Stimulated activated CD8-positive, alpha-beta memory T cell treated with anti-CD3 and anti-CD28 coated beads, Interleukin-2, amount 100 ng/mL, for 1 hour (primary cell): Measurements from ENCODE around the gene FKBP9.
"Not testable (repeated sequence)": the region's sequence is repeated elsewhere in the genome, so short reads cannot be mapped to it uniquely, and the experiment has no call there.

ENCODE experiments used
- DNase-seq, 2 donors: peaks; one replicate each; pipeline ENCODE4 v3.0.0-alpha.2; 2020; ENCODE audit warnings: low read depth in 2 of 2

FKBP9 gene

GRCh38 chr7:32952876-32953275, 4.4 kb upstream of the FKBP9 start:
- DNase-seq: no peak

DNA sequence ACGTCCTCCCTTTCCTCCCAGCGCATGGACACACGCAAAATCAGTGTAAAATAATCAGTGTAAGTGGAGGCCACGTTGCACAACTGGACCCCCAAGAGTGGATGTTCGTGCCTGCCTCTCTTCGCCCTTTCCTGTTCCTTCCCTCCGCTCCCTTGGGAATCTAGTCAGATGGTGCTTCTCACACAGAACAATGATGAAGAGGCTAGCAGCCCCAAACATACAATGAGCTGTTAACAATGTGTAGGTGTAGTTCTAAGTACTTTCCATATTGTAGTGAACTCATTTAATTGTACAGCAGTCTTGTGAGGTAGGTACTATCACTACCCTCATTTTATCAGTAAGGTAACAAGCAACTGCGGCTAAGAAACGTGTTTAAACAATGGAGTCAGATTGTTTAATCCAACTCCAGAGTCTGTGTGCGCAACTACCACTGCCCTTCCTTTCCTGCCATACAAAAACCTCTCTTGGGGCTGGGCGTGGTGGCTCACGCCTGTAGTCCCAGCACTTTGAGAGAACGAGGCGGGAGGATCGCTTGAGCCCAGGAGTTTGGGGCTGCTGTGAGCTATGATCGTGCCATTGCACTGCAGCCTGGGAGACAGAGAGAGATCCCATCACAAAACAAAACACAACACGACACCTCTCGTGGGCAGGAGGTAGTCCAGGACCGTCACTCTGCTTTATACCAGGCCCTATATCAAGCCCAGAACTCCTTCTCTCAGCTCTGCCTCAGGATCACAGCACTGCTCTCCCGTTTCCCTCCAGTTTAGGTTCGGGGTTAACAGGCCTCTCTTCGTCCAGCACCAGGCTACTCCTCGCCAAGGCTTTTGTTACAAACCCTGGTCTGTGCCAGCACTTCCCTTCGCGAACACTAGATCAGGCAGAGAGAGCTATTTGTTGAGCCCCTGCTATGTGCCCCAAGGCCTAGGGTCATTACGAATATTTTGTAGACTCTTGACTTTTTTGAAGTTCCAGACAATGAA, 1.1 kb downstream of the FKBP9 start:
- DNase-seq: no peak

DNA sequence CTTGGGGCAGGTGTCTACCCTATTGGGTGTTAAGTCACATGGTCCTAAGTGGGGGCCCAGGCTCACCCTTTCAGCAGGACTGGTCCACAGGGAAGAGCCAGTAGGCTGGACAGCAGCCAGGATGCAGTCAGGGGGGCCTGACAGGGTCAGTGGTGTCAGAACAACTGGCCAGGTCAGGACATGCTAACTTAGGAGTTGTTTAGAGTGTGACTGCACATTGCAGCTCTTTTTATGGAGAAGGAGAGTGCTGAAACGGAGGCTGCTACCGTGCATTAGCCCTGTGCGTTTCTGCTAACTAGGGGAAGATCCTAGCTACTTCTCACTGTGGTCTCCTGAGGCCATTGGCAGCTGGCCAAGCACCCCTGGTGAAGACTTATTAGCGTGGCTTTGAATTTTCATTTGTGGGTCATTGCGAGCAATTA, 6.7 kb downstream of the FKBP9 start:
- not testable (repeated sequence) for DNase-seq

GRCh38 chr7:32964461-32965159, 7.4 kb downstream of the FKBP9 start:
- not testable (repeated sequence) for DNase-seq

DNA sequence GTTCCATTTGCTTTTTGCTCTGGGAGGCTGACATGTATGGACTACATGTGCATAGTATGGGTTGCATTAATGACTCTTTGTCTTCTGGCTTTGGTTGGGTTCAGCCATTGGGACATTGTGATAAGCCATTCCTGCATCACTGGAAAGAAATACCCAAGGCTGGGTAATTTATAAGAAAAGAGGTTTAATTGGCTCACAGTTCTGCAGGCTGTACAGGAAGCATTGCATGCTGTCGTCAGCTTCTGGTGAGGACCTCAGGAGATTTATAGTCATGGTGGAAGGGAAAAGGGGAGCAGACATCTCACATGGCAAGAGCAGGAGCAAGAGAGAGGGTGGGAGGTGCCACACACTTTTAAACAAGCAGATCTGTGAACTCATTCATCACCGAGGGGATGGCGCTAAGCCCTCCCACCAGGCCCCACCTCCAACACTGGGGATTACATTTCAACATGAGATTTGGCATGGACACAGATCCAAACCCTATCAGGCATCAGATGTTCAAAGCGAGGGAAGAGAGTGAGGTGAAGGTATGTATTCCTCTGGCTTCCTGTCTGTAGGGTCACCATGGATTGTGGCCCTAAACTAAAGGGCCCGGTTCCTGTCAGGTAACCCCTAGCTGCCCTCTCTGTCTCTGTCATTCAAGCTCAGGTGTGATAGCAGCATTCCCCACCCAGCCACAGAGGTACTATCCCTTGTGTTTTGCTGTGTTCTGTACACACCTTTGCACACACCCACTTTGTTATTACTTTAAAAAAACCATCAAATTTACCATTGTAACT, 9.4 kb downstream of the FKBP9 start:
- not testable (repeated sequence) for DNase-seq

DNA sequence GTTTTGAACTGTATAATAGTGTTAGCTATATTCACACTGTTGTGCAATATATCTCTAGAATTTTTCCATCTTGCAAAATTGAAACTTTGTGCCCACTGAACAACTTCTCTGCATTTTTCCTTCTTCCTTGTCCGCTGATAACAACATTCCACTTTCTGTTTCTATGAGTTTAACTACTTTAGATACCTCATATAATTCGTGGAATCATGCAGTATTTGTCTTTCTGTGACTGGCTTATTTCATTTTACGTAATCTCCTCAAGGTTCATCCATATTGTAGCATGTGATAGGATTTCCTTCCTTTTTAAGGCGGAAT, 10.0 kb downstream of the FKBP9 start:
- not testable (repeated sequence) for DNase-seq

- DNase-seq: not testable (repeated sequence)
Observed at GRCh38 chr7:32971967-32972366, 14.7 kb downstream of the FKBP9 start.

DNA sequence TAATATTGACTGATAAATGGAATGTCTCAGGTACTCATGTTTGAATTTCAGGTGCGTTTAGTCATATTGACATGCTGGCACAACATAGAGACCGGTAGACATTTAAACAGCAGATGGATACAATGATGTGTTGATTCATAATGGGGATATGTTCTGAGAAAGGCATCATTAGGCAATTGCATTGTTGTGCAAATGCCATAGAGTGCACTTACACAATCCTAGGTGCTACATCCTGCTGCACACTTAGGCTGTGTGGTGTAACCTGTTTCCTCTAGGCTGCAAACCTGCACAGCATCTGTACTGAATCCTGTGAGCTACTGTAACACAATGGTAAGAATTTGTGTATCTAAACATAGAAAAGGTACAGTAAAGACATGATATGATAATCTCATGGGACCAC, 19.9 kb downstream of the FKBP9 start:
- not testable (repeated sequence) for DNase-seq

- not testable (repeated sequence) for DNase-seq
Observed at GRCh38 chr7:32979246-32979645, 22.0 kb downstream of the FKBP9 start.

DNA sequence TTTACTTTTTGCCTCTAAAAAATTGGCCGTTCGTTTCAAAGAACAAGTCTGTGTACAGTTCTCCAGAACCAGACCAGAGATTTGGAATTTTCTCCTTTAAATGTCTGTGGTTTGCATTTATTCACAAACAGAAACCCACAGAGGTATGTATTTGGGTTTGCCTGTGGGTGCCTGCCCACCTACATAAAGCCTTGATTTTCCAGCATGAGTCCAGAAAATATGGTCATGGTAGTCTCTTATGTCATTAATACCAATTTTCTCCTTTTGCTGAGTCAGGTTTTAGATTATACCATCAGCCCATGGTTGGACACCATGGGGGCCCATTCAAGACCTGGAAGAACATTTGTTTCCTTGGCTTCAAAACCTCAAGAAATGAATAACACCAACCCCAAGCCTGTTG, 22.7 kb downstream of the FKBP9 start:
- not testable (repeated sequence) for DNase-seq

- DNase-seq: not testable (repeated sequence)
Observed at GRCh38 chr7:32988148-32988547, 30.9 kb downstream of the FKBP9 start.

DNA sequence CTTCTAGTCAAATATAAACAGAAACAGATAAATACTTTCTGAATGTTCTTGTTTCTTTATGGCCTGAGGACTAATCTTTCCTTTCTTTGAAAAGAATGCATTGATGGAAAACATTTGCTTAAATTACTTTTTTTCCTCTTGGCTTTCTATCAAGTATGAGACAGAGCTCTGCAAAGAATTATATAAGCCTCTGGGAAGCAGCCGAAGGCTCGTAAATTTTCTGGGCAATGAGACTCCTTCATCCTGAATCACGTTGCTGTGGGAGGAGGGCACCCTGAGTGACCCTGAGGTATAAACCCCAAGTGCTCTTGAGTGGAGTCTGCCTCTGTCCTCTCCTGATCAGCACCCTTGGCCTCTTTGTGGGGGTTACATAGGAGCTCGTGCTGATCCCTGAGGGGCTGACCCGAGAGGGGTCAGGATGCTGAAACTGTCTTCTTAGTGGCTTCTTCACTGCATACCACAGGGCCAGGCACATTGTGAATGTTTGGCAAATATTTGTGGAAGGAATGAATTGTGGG, 33.9 kb downstream of the FKBP9 start:
- not testable (repeated sequence) for DNase-seq

- DNase-seq: not testable (repeated sequence)
Observed at GRCh38 chr7:32991975-32992700, 34.9 kb downstream of the FKBP9 start.

DNA sequence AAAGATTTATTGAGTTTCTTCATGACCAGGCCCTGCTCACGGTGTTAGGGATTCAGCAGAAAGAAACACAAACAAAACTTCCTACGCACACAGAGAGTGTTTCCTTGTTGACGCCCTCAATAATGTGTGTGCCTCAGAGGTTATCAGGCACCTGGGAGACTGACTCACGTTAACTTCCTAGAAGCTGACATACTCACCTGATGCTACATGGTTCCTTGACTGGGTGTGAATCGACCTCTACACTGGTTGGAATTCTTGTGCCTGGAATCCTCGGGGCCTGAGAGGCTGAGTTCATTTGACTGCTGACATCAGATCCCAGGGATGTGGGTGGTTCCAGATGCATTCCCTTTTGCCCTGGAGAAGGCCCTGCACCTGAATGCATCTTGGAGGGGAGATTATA, 35.5 kb downstream of the FKBP9 start:
- not testable (repeated sequence) for DNase-seq

DNA sequence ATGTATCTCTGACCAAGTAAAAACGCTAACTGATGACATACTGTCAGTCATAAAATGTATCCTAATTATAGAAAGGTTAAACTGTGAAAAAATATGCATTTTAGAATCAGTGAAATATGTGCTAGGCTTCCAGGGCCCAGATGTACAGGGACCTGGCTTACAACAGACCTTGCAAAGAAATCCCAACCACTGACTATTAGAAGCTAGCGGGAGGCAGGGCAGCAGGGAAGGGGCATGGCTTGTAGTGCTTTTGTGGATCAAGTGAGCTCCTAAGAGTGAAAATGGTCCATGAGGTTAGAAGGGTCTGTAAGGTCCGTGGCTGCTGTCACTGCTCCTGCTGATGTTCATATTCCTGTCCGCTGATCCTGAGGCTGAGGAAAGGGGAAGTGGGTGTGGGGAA, 40.7 kb downstream of the FKBP9 start:
- not testable (repeated sequence) for DNase-seq

- DNase-seq: not testable (repeated sequence)
Observed at GRCh38 chr7:32998361-32999171, 41.3 kb downstream of the FKBP9 start.

GRCh38 chr7:32999380-32999779, 42.1 kb downstream of the FKBP9 start:
- DNase-seq: not testable (repeated sequence)

DNA sequence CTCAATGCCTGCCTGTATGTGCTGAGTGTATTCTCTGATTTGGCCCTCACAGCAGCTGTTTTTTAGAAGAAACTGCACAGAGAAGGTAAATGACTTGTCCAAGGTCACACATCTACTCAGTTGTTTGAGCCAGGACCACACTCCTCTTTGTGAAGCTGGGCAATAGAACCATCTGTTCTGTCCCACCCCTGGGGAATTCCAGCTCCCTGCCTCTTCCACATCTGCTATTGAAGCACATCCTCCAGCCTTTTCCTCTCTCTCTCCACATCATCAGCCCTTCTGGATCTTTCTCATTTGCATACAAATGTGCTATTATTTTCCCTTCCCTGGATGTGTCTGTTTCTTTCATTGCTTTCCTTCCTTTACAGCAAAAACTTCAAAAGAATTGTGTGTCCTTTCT, 45.9 kb downstream of the FKBP9 start:
- DNase-seq: not testable (repeated sequence)

DNA sequence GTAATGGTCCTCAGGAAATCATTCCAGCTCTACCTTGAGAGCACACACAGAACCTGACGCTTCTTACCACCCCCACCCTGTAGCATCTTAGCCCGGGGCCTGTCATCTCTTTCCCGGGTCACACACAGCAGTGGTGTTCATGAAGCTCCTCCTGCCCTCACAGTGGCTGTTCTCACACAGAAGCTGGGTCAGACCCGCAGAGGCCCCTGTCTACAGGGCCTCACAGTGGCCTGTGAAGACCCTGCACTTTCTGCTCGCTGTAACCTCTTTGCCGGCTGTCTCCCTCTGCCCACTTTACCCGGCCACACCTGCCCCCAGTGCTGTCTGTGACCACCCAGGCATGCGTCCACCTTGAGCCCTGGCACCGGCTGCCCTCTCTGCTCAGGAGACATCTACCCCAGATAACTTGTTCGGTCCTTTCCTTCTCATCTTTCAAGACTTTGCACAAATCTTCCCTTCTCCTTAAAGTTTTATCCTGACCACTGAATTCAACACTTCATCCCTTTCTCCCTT, 46.9 kb downstream of the FKBP9 start:
- not testable (repeated sequence) for DNase-seq

GRCh38 chr7:33005193-33005592, 48.0 kb downstream of the FKBP9 start:
- not testable (repeated sequence) for DNase-seq
